Esophagus muscularis mucosa (tissue), 3 donors: ENCODE results near the gene PSMB2.

Experiments used
- CTCF ChIP-seq, 3 experiments: fragments of 200-600 bp in 2 of 3; fragments of 450-650 bp in 1 of 3; sonication (generic) in 2 of 3; IDR thresholded peaks; one replicate each; pipeline ENCODE4 v1.5.1; 2017 to 2019; ENCODE audit warnings: antibody characterized with exemption in 3 of 3, mild to moderate bottlenecking in 2 of 3, moderate library complexity in 1 of 3
- POLR2A ChIP-seq: fragments of 450-650 bp; IDR thresholded peaks from one replicate; pipeline ENCODE4 v1.6.1; 2017; ENCODE audit warnings: antibody characterized with exemption, moderate library complexity, mild to moderate bottlenecking, low read depth
- POLR2AphosphoS5 ChIP-seq, 2 donors: sonication (generic); formaldehyde crosslinking; IDR thresholded peaks; one replicate each; pipeline ENCODE4 v1.6.1; 2017; ENCODE audit warnings: antibody characterized with exemption in 2 of 2

- TF ChIP-seq CTCF (IDR thresholded peaks at IDR 0.05) = no peak
- TF ChIP-seq POLR2A = no peak
- no peak for TF ChIP-seq POLR2AphosphoS5 (IDR thresholded peaks at IDR 0.05)
Observed at GRCh38 chr1:35559317-35559944, 81.9 kb downstream of the PSMB2 start.
